Stimulated activated CD4-positive, alpha-beta T cell treated with anti-CD3 and anti-CD28 coated beads, Interleukin-1b, Interleukin-23, amount 100 ng/mL, for 4 hours (primary cell): ENCODE measurements around the gene LRGUK.
A peak's percentile ranks its signal among the peaks of the same experiment; 100 is the strongest.

Source experiments
- DNase-seq, 2 donors: peaks; one replicate each; pipeline ENCODE4 v3.0.0-alpha.2; 2020; ENCODE audit warnings: low read depth in 2 of 2

Gene LRGUK

DNA sequence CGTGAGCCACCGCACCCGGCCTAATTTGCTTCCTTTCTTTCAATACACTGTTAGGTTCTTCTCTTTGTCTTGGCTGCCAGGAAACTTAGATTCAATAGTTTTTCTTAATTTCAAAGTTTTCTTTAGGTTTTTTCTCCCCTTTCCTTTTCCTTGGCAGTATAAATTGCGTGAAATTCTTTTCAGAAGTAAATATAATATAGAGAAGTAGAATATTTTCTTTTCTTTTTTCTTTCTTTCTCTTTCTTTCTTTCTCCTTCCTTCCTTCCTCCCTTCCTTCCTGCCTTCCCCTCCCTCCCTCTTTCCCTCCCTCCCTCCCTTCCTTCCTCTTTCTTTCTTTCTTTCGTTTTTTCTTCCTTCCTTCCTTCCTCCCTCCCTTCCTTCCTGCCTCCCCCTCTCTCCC, 1.7 kb downstream of the LRGUK start:
- no peak for DNase-seq

DNA sequence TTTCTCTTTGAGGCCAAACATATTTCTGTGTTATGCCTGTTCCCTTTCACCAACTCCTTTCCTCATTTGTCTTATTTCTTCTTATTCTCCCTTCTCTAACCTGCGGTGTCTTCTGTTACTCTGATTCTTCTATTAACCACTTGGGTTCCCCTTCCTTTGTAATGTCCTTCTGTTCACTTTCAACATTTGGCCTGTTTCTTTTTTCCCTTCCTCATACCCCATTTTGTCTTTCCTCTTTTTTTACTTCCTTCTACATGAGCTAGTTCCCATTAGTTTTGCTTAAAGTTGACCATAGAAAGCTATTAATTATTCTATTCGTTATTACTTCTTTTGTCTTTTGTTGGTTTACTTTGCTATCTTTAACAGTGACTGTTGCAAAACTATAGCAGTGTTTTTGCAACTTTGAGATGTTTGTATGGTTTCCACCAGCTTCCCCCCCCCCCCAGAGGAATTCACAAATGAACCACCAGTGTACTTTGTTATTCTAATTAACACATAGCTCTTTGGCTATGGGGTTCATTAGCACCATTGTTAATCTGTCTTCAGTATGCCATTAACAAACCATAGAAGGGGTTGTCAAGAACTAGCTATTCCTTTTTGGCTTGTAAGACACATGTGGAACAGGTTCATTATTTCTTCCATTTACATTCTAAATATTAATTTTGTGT, 2.9 kb downstream of the LRGUK start:
- no peak for DNase-seq

DNA sequence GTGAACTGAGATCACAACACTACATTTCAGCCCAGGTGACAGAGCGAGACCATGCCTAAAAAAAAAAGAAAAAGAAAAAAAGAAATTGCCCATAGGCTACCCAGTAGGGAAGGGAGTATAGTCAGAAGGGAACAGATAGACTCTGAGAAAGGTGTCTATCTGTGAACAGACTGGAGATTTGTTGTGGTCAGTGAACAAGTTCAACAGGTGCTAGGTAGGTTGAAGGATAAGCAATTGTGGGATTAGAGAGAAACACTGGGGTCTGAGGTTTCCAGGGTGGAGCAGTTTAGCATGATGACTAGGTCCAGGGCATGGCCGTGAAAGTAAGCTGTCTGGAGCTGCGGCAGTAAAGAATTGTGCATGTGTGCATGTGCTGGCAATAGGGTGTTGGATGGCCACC, 6.9 kb downstream of the LRGUK start:
- no peak for DNase-seq

DNA sequence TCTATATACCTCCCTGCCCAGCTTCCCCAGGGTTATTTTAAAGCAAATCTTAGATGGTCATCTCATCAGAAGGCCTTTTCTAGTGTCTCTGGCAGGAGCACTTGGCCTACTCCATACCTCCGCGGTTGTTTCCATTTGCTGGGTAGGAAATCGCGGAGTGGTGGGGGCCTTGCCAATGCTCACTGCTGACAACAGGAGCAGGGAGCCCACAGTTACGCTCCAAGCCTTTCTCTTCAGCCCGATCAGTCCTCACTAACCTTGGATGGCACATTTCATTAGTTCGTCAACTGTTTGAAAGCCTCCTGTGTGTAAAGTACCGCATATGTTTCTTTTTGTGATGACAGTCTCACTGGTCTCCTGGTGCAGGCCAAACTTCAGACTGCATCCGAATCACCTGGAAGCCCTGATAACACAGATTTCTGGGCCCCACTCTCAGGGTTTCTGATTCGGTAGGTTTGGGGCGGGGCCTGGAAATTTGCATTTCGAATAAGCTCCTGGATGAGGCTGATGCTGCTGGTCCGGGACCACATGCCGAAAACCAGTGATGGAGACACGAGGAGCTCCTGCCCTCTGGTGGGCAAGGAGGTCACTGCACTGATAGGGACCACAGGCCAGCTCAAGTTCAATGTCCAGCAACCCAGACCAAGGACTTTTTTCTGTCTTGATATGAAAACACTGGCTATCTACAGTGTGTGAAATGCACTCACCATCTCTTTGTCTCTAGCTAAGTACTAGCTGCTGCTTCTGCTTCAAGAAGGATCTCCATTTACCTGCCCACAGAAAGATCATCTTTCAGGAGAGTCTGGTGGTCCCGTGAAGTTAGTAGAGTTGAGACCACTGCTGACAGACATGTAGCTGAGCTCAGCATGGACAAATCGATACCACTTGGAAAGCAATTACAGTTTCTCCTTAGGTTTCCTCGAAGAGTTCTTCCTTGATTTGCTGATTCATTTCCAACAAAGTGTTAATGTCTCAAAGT, 14.0 kb downstream of the LRGUK start:
- peak in 1 of 2 donors; percentile 35 for DNase-seq

DNA sequence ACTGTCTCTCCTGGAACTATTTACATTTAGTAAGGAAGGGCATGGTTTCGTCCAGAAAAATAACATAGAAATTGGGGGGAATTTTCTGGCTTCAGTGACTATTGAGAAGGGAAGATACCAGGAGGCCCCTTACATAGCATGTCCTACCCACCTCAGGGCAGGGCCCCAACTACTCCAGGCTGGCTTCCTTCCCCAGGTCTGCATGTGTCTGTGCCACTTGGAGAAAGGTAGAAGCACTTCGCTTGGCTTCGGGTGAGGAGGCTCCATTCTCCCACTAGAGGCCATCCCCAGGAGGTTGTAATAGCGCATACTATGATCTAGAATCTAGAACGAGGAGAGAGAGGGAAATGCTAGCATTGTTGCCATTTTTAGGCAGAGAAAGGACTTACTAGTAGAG, 14.7 kb downstream of the LRGUK start:
- no peak for DNase-seq

DNA sequence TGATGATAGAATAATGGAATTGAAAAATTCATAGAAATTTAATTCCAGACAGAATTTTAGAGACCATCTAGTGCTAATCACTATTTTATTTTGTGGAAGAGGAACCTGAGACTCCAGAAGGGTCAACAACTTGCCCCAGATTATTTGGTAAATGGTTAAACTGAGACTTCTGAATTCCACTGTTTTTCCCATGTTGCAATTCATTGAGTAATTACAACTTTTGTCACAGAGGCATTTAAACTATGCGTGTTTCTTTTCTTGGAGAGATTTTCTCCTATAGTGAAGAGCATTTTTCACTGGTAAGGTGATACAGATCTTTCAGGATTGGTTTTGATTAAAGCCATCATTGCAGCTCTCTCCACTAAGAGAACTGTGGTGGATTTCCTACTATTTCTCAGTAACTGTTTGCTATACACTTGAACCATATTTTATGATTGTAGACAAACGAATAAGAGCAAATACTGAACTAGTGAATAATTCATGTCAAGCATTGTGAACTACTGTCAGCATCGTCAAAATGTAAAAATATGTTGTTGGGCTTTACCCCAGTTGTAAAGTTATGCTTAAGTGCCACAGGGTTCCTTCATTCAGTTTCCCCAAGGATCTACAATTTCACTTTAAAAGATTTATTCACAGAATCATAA, 26.5 kb downstream of the LRGUK start:
- DNase-seq: no peak

DNA sequence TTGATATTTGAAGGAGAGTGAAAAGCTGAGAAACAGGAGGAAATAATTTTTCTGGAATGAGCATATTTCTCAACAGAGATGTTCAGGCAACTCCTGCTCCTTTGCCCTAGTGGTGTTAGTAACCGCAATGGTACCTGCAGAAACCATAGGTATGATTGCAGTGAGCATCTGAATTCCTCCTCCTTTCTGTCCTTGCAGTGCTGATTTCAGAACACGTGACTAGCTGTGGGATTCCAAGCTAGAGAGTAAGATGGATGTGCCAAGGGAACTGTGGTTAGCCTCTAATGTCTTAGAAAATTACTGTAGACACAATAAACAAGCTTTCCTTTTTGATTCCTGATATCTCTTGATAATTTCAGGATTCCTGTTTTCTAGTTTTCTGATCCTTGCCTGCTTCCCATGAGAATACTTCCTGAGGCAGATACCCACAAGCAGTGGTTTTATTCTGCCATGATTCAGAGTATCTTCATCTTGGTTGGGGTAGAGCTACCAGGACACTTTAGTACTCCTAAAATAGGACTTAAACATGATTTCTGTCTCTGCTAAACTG, 27.5 kb downstream of the LRGUK start:
- no peak for DNase-seq

DNA sequence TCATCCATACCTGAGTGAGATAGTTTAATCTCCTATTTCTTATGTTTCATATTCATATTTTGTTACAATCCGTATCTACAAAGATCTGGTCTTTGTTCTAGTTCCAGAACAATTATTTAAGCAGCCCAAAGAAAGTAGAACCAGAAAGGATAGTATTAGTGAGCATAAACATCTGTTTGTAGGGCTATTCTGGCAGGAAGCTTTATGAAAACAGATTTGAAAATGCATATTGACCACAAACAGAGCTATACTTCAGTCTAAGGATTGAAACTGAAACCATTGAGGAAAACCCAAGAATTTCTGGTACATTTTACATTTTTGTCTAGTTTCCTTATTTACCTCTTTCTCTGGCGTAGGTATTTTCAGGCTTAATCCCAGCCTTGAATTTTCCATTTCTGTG, 28.1 kb downstream of the LRGUK start:
- no peak for DNase-seq

DNA sequence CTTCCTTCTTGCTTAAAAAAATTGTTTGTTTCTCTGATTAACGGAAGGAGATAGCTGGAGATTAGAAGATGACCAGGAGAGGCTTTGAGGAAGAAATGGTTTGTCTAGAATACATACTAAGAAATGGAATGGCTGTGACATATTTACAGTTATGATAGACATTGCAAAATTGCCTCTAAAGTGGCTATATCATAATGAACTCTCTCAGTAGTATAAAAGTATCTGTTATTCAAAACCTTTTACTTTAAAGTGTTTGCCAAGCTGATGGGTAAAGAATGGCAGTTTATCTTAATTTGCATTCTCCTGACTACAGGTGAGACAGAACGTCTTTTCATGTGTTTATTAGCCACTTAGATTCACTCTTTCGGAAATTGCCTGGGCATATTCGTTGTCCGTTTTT, 28.7 kb downstream of the LRGUK start:
- DNase-seq: no peak

DNA sequence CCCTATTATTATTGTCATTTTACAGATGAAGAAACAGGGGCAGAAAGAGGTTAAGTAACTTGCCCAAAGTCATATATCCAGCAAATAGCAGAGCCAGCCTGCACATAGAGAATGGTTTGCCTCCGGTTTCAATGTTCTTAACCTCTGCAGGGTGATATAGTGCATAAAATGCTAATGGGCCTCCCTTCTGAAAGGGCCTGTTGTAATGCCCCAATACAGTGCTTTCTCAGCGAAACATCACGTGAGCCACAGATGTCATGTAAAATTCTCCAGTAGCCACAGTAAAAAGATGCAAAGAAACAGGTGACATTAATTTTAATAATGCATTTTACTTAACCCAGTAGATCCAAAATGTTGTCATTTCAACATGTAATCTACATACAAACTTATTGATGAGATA, 38.1 kb downstream of the LRGUK start:
- no peak for DNase-seq

DNA sequence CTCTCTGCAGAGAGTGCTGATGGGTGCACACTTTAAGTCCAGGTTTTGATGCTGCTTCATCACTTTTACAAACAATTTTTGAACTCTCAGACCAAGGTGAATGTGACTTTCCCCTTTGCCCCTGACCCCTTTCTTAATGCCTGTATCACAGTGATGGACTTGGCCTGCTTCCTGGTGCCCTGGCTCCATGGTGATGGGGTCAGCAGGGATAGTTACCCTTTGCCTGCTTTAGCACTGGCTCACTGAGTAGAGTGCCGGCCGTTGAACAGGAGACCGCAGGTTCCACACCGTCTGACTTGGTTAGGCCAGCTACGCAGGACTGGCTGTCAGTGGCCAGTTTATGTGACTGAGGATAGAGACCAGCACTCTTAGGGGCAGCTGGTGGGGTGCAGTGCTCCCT, 40.1 kb downstream of the LRGUK start:
- no peak for DNase-seq

DNA sequence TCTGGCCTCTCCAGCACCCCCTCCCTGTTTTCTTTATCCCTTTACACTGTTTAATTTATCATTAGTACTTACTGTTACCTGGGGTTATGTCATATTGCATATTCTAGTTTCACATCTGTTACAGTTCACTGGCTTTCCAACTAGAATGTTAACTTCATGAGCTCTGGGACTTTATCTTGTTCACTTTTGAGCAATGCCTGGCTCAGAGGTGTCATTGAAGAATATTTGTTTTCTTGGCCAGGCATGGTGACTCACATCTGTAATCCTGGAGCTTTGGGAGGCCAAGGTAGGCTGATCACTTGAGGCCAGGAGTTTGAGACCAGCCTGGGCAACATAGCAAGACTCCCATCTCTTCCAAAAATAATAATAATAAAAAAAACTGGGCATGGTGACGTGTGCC, 40.7 kb downstream of the LRGUK start:
- DNase-seq: no peak

DNA sequence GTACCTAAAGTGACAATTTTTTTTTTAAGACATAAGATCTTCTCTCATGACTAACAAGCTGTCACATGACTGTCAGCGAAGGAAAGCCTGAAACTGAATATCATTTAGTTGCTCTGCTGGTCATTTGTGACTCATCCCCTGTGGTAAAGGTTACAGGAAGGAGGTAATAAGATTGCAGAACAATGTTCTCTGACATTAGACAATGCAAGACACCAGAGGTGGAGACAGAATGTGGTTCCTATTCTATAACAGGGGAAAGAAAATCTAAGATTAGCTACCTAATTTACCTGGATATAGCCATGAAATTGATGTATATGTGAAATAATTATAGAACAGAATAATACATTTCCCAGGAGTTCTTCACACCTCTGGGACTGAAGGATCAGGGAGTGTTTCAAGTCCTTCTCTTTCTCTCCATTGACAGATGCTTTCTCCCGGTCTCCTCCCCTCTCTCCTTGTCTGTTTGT, 47.7 kb downstream of the LRGUK start:
- no peak for DNase-seq

DNA sequence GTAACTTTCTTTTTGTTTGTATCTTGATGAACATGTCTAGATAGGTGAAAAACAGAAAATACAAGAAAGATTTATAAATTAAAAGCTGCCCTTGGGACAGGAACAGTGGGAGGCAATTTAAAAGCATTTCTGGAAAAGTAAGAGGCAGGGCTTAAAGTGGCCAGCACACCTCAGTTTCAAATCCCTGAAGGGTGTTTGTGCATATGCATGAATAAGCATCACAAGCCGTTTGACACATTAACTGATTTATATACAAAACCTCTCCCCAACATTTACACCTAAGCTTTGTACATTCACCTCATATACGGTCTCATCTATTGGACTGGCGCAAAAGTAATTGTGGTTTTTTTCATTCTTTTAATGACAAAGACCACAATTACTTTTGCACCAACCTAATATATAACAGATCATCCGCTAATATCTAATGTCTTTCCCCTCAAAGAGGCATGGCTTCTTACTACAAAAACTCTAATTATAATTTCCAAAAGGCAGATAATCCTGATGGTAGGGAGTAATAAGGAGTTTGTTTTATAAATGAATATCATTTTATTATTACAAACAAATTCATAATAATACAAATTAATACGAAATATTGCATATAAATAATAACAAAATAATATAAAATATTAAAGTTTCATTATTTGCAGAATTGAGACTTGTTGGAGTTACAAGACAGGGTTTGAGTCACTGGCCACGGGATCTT, 48.3 kb downstream of the LRGUK start:
- no peak for DNase-seq

DNA sequence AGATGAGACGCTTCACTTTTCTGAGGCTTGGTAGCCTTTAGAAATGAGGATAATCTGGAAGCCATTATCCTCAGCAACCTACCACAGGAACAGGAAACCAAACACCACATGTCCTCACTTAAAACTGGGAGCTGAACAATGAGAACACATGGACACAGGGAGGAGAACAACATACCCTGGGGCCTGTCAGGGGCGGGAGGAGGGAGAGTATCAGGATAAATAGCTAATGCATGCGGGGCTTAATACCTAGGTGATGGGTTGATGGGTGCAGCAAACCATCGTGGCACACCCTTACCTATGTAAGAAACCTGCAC, 48.9 kb downstream of the LRGUK start:
- no peak for DNase-seq

DNA sequence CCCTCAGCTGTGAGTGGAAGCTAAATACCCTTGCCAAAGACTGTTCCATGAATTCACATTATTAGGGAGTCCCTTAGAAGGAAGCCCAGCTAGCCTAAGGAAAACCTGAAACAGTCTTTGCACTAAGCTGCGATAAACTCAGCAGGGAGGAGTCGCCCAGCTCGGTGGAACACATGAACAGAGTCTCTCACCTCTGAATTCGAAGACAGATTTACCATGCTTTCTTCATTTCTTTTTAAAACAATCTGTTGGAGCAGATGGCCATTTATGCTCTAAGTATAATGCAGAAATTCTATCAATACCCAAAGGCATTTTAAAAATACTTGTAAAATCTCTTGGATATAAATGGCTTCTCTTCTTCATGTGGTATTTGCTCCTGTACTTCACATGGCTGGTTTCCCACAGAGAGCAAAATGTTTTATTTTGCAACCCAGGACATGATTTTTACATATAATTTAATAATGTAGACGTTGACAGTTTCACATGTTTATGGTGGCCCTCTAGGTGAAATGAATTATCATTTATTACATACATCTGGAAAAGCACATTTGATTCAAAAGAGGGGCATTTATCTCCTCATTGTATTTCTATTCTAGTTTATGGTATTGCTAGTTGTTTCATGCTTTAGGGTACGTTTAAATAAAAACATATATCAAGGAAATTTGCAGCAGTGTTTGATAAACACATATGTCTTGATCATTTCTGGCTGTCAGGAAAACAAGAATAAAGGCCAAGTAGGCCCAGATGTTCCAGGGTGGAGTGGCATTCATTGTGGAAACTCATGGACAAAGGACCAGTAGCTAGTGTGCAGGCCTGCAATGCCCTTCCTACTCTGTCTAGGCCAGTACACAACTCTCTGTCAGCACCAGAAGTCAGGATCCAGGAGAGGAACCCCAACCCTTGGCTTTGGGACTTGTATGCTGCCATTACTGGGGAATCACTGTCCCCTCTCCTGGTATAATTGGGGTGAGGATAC, 52.2 kb downstream of the LRGUK start:
- DNase-seq: no peak

DNA sequence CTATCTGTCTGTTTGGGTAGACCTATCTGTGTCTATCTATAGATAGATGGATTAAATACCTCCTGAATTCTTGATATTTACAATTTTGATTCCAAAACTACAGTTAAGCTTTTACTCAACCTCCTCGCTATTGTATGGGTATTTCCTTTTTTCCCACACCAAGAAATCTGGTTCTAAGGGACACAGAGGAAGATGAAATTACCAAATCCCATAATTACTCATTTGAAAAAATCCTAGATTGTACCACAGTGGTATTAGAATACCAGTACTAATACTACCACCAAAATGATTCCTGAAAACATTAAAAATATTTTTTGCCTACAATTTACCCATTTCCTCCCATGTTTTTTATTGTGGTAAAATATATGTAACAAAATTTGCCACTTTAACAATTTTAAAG, 53.2 kb downstream of the LRGUK start:
- DNase-seq: no peak

DNA sequence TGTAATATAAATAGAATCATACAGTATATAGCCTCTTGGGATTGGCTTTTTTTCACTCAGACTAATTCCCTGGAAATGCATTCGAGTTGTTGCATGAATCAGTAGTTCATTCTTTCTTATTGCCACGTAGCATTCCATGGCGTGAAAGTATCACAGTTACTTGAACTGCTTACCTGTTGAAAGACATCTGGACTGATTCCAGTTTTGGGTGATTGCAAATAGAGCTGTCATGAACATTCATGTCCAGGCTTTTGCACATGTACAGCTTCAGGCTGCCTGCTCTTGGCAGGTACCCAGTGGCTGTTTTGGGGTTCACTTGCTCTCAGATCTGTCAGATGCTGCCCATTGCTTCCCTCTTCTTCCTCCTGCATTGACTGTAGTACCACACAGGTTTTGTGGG, 54.9 kb downstream of the LRGUK start:
- DNase-seq: no peak

DNA sequence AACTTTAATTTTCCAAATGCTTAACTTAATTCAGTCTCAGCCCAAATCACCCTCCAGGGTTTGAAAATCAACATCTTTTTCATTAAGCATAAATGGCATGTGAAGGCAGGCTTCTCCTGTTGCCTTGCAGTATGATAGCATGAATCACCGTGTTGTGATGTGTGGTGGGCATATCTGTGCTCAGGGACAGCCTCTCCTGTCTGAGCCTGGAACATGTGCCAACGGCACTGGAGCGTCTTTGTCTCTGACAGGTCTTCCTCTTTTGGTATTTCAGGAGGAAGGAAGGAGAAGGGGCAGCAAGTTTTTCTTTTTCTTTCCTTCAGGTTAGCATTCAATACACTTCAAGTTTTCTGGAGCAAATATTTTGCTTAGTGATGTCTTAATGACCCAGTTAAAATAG, 57.6 kb downstream of the LRGUK start:
- no peak for DNase-seq

DNA sequence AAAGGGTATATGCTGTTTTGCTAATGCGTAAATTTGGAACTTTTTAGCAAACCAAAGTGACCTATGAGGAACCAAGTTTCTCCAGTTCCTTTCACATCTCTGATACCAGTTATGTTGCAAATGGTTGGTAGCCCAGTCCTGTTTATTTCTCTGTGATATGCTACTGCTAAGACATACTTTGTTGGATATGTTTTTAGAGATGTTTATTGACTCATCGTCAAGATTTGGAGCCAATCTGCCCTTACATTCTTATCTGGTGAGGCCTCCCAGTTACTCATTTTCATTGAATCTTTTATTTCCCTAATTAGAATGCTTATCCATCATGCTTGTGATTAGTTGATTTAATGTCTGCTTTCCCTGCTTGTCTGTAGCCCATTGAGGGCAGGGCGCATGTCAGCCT, 58.9 kb downstream of the LRGUK start:
- no peak for DNase-seq

DNA sequence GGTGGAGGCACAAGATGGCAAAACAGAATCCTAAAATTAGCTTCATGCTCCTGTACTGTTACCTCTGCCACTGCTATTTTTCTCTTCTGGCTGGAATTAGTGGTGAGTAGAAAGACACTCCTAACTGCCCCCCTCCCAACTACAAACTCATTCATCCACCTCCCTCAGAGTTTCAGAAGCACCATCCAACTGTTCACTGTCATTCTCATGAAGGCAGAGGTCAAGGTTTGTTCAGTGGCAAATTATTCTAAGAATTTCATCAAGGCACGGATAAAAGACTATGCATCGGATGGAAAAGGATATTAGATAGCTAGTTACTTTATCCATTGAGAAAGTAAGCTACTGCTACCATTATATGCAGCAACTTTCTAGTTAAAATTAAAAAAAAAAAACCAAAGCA, 59.7 kb downstream of the LRGUK start:
- DNase-seq: no peak
